DLD1 (cell line): ENCODE data around the gene UBD.

Experiments used
- in situ Hi-C: cut with HindIII; loops from 2 replicates; pipeline ENCODE4 v1.10.0; 2017; ENCODE audit warnings: low sequenced_read_pairs

The UBD gene

DNA sequence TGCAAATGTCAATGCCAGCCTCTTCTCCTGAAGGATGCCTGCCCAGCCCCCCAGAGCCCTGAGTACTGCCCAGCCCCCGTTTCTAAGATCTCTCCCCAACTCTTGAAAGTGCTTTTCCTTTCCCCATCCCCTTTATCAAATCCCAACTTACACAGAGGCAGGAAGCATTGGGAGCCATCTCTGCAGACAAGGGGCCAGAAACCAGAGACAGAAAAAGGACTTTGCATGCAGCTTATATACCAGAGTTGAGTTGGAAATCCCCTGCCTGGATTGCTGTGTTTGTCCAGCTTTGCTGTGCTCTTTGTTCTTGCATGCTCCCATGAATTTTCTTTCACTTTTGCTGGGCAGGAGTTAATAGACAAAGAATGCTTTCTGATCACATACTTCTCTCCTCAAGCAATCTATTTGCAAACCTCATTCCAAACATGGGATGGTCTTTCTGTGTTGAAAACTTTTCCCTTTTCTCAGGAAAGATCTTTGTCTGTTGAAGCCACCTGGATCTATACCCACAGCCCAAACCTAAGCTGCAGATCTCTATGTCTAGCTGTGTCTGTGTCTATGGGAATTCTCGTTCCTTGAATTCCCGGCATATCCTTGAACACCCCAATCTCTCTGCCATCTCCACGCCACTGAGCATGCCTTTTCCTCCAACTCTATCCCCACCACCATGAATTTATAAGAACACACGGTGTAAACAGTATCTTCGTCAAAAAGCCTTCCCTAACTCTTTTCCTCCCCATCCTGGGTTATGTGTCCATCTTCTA, at the start of gene UBD:
UBD (minus strand) TSS at position 209 of the 764 bp plus-strand sequence; CDS start at position 178, 31 bp downstream.
- in situ Hi-C loops, result no loop called here

DNA sequence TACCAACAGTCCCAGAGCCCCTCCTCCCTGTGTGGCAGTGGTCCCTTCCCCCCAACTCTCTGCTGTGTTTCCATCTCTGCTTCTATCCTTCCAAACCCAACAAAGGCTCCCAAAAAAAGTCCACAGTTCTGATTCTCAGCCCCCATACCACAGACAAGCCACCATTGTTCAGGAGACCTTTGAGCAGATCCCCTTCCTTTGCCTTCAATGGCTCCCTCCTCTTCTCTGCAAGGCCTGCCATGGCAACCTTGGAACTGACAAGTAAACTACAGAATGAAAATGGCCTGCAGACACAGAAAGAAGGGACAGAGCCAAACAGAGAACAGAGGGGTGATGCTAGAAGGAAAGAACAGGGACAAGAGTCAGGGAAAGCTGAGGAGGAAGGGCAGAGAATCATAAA, 48.6 kb upstream of the UBD start:
- in situ Hi-C loops, result no loop called here

DNA sequence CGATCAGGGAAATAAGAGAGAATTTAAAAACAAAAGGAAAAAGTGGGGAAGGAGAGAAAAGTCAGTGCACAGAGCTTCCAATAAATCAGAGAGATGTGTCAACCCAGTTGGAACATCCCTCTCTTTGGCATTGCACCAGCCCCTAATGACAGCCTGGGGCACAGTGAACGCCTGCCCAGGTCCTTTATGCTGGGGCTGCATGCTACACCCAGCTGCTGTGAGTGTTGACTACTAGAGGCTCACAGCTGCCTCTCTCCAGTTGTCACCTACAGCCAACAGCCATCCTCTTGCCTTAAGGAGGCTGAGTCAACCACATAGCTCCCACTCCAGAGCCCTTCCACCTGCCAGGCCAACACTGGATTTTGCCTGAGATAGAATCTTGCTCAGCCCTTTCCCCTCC, 44.4 kb upstream of the UBD start:
- in situ Hi-C loops, result no loop called here

DNA sequence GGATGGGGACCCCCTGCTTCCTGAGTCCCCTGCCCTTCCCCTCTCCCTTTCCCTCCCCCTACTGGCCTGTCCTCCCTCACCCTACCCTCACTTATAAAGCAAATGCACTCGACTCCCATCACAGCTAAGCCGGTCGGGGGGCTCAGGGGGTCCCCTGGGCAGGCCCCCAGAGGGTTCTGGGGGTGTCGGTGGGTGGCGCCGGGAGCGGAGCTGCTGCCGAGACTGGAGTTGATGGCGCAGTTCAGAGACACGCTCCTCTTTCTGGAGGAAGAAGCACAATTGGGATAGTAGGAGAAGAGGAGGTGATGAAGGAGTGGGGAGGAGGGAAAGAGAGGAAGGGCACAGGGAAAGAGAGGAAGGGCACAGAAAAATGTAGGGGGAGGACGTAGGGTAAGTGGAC, 43.9 kb upstream of the UBD start:
- in situ Hi-C loops, result no loop called here

DNA sequence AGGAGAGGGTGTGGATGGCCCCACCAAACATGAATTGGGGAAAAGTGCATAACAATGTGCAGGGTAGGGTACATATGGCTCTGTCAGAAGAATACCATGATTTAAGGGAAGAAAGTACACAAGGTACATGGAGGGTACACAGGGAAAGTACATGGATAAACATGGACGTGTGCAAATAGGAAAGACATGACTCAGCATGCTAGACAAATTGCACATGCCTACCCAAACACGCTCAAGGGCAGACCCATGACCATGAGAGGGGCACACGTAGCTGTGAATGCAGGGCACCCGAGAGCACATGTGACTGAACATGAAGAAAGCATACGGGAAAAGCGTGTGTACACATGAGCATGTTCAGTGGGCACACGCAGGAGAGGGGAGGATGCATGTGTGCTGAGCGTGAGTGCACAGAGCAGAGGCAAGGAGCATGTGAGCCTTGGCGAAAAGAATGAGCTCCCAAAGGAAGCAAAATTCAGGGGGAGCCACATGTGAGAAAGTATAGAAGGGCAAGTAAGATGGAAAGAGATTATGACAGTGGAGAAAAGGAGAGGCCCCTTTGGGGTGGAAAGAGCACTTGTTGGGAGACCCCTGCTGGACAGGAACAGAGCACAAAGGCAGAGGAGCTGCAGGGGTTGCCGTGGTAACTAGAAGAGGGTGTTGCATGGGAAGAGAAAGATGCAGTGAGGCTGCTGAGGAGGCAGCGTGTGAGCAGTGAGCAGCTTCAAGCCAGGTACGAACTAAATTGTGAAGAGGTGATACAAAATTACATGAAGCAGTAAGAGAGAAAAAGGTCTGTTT, 43.2 kb upstream of the UBD start:
- in situ Hi-C loops, result no loop called here

DNA sequence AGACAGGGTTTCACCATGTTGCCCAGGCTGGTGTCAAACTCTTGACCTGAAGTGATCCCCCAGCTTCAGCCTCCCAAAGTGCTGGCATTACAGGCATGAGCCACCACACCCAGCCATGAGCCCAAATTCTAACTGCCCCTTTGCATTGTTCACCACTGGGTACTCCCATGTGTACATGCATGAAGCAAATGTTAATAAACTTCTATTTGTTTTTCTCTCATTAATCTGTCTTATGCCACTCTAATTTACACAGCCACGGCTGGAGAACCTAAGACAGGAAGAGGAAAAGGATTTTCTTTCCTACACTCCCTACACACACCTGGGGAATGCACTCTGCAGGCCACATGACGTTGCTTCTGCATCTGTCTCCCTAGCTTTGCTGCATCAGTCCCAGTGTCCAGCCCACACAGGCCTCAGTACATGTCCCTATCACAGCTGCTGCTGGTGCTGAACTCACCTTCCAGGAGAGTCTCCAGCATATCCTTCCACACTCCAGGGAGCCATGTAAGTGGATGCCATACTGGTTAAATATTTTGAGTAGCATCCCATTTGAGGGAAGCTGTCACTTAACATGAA, 38.7 kb upstream of the UBD start:
- in situ Hi-C loops, result no loop called here

DNA sequence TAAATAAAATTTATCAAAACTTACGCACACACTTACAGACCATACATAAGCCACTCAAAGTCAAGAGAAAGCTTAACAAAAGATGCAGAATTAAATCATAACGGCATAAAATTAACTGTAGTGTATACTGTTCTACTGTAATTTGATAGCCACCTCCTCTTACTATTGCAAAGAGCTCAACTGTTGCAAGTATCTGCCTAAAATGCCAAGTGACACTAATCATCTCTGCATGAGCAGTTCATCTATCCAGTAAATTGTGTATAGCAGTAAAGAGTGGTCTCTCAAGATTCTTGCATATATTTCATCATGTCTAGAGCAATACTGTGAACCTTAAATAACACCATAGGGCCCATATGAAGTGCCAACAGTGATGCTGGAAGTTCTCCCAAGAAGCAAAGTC, 37.7 kb upstream of the UBD start:
- in situ Hi-C loops, result no loop called here

DNA sequence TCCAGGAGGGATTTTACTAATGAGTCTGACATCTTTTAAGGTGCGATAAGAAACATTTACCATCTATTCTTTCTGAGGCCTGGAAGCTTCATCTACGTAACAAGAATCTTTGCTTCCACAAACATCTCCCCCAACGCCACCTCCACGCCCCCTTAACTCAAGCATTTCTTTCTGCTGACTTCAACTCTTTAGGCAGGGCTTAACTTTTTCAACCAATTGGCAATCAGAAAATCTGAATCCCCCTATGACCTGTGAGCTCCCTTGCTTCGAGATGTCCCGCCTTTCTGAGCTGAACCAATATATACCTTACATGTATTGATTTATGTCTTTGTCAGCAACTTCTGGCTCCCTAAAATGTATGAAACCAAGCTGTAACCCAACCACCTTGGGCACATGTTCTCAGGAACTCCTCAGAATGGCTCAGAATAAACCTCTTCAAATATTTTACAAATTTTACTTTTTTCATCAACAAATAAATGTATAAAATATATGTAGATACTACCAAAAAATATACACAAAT, 36.9 kb upstream of the UBD start:
- in situ Hi-C loops, result no loop called here

DNA sequence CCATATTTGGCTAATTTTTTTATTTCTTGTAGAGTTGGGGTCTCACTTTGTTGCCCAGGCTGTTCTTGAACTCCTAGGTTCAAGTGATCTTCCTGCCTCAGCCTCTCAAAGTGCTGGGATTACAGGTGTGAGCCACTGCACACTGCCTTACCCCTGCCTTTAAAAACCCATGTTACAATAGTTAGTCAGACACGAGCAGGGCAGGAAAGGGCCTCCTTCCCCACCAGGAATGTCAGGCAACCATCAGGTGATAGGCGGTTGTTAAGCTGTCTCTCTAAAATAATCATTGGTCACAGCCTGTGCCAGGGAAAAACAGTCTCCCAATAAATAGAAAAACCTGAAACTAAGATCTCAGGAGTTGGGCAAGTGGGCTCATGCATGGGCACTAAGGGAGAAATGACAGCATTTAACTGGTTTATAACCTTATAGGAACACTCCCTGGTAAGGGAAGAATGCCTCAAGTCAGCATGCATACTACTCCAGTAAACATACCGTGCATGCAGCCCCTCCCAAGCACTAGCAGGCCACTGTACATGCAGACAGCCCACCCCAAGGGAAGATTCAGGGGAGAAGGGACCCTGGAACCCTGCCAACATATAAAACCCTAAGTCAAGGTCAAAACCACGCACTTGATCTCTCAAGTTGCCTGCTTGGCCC, 33.8 kb upstream of the UBD start:
- in situ Hi-C loops, result no loop called here

DNA sequence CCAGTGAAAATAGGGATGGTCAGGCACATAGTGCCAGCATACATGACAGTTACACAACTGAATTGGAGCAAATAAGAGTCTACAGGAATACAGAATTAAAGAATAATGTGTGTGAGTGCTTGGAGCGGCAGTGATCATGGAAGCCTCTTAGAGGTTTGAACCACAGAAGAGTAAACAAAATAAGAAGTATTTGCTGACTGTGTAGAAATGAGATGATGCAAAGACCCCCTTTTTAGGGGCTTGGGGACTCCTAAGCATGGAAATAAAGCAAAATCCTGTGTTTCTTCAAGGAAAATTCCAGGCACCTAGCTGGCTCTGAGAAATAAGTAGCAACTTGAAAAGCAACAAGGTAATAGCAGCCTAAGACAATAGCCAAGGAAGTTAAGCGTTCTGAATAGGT, 32.1 kb upstream of the UBD start:
- in situ Hi-C loops, result no loop called here

DNA sequence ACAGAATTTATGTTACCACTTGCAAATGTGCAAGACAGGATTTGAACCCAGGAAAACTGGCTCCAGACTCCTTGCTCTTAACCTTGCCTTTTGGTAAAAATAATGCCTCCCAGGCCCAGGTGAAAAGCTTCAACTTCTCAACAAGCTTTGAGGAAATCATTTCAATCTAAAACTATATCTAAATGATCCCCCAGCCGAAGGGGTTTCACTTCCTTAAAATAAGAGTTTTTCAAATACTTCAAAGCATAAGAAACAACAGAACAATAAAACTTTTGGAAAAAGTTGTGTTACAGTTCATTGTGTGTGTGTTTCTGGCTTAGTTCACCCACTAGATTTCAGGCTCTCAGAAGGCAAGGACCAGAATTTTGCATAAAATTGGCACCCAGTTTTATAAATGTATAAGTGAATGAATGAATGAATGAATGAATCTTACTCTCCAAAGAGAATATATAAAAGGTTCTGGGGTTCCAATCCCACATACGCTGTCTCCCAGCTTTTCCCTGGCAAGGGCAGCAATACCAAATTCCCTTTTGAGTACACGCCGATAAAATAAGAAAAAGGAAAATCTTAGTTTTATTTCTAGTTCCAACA, 30.8 kb upstream of the UBD start:
- in situ Hi-C loops, result no loop called here

DNA sequence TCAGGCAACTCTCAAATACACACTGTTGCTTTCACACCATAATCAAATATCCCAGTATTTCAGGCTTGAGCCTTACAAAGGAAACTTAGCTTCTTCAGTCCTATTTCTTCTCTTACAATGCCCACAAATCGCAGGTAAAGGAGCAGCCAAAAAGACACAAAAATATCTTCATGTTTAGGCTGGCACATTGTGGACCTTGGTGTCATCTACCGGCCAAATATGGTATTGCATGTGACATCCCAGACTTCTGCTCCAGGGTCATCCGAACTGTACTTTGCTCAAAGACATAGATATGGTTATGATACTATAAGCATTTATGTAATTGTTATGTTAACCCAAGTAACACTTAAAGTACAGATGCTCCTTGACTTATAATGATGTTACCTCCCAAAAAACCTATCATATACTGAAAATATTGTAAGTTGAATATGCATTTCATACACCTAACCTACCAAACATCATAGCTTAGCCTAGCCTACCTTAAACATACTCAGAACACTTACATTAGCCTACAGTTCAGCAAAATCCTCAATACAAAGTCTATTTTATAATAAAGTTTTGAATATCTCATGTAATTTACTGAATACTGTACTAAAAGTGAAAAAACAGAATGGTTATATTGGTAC, 30.0 kb upstream of the UBD start:
- in situ Hi-C loops, result no loop called here

DNA sequence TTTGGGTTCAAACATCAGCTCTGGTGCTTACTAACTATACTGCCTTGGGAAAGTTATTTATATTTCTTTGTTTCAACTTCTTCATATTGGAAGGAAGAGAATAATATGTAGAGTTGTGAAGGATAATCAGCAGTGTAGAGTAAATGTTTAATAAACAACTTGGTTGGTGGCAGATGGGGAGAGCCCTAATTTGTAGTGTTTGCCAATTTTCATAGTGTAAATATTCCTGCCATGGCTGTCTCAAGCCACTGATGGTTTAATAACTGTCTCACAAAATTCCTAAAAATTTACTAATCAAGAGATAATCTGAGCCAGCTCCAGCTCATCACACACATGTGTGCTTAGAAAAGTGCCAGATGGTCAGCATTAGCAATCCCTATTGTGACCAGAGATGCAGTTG, 25.3 kb upstream of the UBD start, which contains the start of gene OR2H2:
OR2H2 (plus strand) TSS at position 301 of the 400 bp plus-strand sequence. CDS start 2,824 bp downstream, outside the sequence.
- in situ Hi-C loops, result no loop called here

DNA sequence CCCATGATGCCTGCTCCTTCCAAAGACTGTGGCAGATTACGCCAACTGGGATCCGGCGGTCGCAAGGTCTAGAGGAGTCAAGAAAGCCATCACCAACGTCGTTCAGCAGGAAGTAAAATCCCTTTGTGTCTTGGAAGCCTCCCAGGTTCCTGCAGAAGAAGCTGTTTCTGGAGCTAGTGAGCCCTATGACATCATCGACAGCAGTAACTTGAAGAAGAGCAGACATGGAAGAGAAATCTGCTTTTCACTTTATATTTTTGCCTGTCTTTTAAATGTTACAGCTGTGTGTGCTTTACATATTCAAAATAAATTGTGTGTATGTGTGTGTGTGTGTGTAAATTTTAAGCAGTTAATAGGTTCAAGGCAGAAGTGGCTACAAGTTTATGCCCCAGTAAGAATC, 18.0 kb upstream of the UBD start:
- in situ Hi-C loops, result no loop called here

DNA sequence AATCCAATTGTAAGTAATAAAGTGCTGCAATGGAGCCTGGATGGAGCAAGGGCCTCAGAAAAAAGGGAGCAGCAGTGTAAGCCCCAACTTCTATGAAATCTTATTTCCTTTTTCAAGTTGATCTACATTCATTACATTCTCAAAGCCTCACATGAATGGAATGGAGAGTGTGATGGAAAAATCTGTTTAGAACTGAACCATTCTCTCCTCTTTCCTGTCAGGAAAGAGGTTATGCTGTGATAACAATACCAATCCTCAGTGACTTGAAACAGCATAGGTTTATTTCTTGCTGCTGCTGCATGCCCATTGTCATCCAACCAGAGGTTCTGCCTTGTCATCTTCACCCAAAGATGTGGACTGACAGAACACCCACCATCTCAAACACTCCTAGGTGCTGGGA, 16.5 kb upstream of the UBD start:
- in situ Hi-C loops, result no loop called here

DNA sequence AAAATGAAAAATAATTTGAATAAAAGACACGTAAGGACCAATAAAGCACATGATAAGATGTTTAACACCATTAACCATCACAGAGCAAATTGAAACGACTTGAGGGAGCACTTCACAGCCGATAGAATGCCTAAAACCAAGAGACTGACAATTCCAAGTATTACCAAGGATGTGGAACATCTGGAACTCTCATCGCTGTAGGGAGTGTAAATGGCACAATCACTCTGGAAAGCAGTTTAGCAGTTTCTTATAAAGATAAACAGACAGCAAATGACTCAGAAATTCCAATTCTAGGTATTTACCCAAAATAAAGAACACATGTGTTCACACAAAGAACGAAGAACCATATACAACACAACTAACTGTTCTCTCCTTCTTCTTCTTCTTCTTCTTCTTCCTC, 8.5 kb upstream of the UBD start:
- in situ Hi-C loops, result no loop called here

DNA sequence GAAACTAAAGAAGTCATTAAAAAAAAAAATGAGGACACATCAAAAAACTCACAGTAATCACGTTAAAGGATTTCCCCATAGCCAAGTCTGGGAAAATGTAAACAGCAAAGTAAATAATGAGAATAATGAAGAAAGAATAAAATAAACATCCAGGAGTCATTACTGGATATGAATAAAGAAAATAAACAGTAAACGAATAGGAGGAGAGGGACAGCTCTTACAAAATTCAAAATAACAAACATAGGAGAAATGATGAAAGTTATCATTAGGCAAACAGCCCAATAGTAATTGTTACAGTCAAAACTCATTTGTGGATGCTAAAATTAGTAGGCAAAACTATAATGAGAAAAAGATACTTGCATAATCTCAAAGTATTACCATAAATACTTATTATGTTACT, 8.0 kb upstream of the UBD start:
- in situ Hi-C loops, result no loop called here

DNA sequence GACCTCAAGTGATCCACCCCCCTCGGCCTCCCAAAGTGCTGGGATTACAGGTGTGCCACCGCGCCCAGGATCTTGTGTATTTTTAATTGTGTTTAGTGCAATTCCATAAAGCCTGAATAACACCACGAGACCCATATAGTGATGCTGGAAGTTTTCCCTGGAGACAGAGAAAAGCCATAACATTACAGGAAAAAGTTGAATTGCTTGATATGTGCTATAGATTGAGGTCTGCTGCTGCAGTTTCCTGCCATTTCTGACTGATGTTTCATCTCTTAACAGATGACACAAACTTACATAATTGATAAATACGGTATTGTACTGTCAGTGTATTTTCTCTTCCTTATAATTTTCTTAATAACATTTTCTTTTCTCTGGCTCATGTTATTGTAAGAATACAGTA, 7.3 kb upstream of the UBD start:
- in situ Hi-C loops, result no loop called here

DNA sequence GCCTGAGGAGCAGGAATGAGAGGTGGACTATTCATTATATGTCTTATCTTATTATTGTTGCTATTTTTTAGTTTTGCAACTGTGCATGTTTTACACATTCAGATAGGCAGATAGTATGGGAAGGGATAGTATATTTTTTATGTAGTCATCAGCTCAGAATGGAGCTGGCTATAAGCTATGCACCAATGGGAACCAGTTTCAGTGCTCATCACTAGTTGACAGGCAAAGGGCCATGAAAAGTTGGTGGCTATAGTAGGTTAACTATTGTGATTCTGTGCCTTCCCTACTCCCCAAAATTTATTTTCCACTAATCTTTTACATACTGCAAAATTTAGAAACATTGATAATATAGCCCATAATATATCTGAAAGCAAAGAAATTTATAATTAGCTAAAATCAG, 5.3 kb upstream of the UBD start:
- in situ Hi-C loops, result no loop called here

DNA sequence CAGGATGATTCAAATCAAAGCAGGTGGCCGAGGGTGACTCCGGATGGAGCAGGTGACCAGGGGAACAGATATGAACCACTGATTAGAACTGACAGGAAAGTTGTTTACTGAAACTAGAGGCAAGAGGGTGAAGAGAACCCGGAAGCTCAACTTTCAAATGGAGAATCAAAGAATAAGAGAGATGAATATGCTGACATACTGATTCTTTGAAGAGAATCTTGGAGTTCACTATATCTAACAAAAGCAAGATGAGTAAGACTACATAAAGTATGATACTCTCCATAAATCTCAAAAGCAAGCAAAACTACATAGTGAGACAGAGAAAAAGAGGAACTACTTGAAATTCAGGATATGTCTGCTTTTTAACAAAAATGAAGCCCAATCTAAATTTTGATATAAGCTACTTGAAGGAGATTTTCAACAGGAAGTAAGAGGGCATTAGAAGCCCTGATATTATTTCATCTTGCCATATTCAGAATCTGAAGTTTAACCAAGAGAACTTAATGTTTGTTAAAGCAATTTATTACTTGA, 4.0 kb upstream of the UBD start:
- in situ Hi-C loops, result no loop called here
